Effector memory CD4-positive, alpha-beta T cell (primary cell): ENCODE measurements around the gene ARMCX6.
"Not testable (repeated sequence)": the region's sequence is repeated elsewhere in the genome, so short reads cannot be mapped to it uniquely, and the experiment has no call there.

Experiments
- DNase-seq, 3 donors: peaks; one replicate each; pipeline ENCODE4 v3.0.0-alpha.2; 2020
- H3K27ac ChIP-seq: 2 replicates; pipeline ENCODE4 v1.7.0; 2013; ENCODE audit warnings: mild to moderate bottlenecking, low read length, moderate library complexity; ENCODE audit not compliant: insufficient read depth, poor library complexity, severe bottlenecking
- H3K27me3 ChIP-seq: replicated peaks from 2 replicates; pipeline ENCODE4 v1.7.0; 2013; ENCODE audit warnings: mild to moderate bottlenecking, low read length; ENCODE audit not compliant: insufficient read depth, control insufficient read depth, poor library complexity, severe bottlenecking
- H3K36me3 ChIP-seq: 2 replicates; pipeline ENCODE4 v1.7.0; 2013; ENCODE audit warnings: mild to moderate bottlenecking, low read length, moderate library complexity; ENCODE audit not compliant: control insufficient read depth, insufficient read depth
- H3K4me1 ChIP-seq: 2 replicates; pipeline ENCODE4 v1.7.0; 2013; ENCODE audit warnings: low read length, mild to moderate bottlenecking; ENCODE audit not compliant: control insufficient read depth, insufficient read depth, poor library complexity, severe bottlenecking
- H3K4me3 ChIP-seq: 2 replicates; pipeline ENCODE4 v1.7.0; 2013; ENCODE audit warnings: low read length, low read depth, mild to moderate bottlenecking; ENCODE audit not compliant: insufficient read depth, poor library complexity, severe bottlenecking
- H3K9me3 ChIP-seq: 2 replicates; pipeline ENCODE4 v1.7.0; 2013; ENCODE audit warnings: mild to moderate bottlenecking, low read length, moderate library complexity; ENCODE audit not compliant: control insufficient read depth

The ARMCX6 gene

GRCh38 chrX:101619364-101619763, 1.6 kb upstream of the ARMCX6 start:
- Histone ChIP-seq H3K27me3 (no peaks in the 10 kb centered on the region), H3K36me3 (no peaks in the 10 kb centered on the region), H3K27ac (no peak overlapping the region), H3K9me3 (no peaks in the 10 kb centered on the region), H3K4me3 (no peak overlapping the region), H3K4me1 (peaks cover 1% of the 10 kb centered on the region)
- no peak for DNase-seq

DNA sequence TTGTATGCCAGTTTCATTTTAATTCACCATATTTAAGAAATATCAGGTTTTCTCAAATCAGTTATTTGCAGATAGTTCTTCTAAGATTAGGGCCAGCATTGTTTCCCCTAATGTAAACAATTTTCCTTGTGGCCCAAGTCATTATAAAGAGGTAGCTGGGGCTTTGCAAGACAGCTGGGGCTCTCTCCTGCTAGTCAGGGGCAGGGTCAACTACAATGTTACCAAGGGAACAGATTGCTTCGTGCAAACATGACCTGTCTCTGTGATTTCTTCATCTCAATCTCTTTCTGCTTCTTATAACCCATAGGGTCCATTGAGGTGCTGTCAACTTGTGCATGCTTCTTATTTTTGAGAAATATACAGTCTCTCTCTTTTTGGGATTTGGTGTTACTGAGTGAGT, 12.1 kb downstream of the ARMCX6 start:
- Histone ChIP-seq H3K9me3 (no peaks in the 10 kb centered on the region), H3K36me3 (no peaks in the 10 kb centered on the region), H3K27me3 (no peaks in the 10 kb centered on the region), H3K4me3 (no peak overlapping the region), H3K27ac (no peak overlapping the region), H3K4me1 (no peaks in the 10 kb centered on the region)
- no peak for DNase-seq

DNA sequence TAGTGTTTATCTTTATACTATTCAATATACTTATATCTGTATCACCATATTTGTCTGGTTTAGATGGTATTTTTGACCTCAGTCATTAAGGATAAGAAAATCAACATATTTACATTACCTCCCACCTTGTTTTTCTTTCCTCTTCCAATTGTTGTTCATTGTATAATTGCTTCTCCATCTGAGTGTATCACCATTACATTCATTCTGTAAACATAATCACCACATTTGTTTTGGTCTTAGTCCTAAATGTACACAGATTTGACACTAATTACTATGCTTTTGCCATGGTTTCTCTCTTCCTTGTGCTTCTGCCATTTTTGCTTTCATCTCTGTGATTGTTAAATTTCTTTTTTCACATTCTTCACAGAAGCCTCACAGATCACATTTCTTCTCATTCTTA, 12.7 kb downstream of the ARMCX6 start:
- Histone ChIP-seq H3K27me3 (no peaks in the 10 kb centered on the region), H3K9me3 (no peaks in the 10 kb centered on the region)

DNA sequence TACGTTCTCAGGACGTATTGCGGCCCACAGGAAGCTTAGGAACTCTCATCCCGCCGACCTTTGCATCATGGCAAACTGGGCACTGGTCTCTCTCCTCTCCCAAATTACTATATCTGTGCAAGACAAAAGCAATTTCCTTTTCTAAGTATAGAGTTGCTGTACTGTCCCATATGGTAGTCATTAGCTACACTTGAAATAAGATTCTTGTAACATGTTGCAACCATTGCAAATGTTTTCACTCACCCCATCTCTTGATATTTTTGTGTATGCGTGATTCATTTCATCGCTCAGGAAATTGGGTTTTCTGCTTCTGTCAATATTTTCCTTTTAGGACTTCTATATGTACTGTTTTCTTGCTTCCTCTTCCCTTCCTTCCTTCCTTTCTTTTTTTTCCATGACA, 15.7 kb downstream of the ARMCX6 start:
- H3K27me3 ChIP-seq: no peaks in the 10 kb centered on the region
- DNase-seq: no peak
- no peak overlapping the region for H3K27ac ChIP-seq
- H3K36me3 ChIP-seq: no peaks in the 10 kb centered on the region
- no peaks in the 10 kb centered on the region for H3K4me1 ChIP-seq
- no peaks in the 10 kb centered on the region for H3K9me3 ChIP-seq
- H3K4me3 ChIP-seq: no peak overlapping the region

More for the DNA sequence above, 12.7 kb downstream of the ARMCX6 start:
- H3K4me1 ChIP-seq: no peaks in the 10 kb centered on the region
- H3K27ac ChIP-seq: no peak overlapping the region
- no peak for DNase-seq
- H3K36me3 ChIP-seq: no peaks in the 10 kb centered on the region
- no peak overlapping the region for H3K4me3 ChIP-seq

DNA sequence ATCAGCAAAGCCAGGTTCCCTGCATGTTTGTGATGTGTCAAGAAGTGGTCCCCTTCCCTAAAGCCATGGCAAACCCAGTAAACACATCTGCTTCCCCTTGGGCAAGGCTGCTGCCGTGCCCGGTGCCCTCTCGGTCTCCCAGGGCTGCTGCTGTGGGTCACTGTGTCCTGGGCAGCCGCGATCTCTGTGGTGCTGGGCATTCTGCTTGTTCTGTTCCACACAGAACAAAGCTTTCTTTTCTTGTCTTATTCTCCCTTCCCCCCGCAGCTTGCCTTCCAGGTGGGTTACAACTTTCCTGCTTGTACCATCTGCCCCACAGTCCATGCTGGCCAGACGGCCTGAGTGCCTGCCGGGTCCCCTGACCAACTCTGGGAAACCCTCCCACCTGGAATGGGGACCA, 18.2 kb downstream of the ARMCX6 start:
- H3K36me3 ChIP-seq, H3K27ac ChIP-seq, H3K4me1 ChIP-seq, DNase-seq, H3K9me3 ChIP-seq, H3K4me3 ChIP-seq, H3K27me3 ChIP-seq: not testable (repeated sequence)

DNA sequence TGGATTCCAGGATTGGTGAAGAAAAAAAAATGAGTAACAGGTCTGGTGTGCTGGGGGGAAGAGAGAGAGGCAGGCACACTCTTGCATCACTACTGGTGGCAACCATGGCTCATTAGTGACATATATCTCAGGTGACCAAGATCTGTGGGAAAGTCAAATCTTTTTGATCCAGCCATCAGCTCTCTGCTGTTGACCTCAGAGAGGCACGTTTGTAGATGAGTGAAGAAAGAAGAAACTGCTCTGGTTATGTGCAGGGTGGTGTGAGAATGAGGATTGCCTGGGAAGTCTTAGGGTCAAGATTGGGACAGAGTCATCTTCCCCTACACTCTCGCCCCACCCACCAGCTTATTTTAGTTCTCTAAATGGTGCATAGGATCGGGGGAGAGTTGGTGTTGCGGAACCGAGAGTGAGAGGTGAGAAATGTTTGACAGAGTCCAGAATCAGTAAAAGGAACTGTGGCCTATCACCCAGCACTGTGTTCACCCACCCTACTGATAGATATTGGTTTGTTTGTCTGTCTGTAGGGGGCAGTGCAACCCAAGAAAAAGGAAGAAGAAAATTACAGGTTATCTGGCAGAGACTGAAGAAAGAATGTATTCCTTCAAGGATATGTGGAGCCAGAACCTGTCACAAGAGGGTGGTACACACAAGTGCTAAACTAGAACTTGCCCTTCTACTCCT, 21.9 kb downstream of the ARMCX6 start:
- Histone ChIP-seq H3K27me3 (no peaks in the 10 kb centered on the region), H3K4me3 (no peak overlapping the region), H3K4me1 (no peaks in the 10 kb centered on the region), H3K9me3 (no peaks in the 10 kb centered on the region), H3K36me3 (no peaks in the 10 kb centered on the region), H3K27ac (no peak overlapping the region)
- DNase-seq: peak in 1 of 3 donors; percentile 16
